Ovary (tissue), 9 donors: ENCODE measurements around the gene MAML2. TPM values are rescaled to one million over a fixed set of nuclear protein-coding genes. Genes with fewer than 3 reads are reported as not detected.

Experiments
- DNase-seq, 5 donors: peaks; one replicate each; pipeline ENCODE4 v3.0.0-alpha.2; 2019 to 2020
- H3K27ac ChIP-seq, 2 donors: fragments of 200-600 bp; one replicate each; pipeline versions ENCODE4 v1.5.1 to v1.8.0; 2019 to 2022
- H3K27me3 ChIP-seq: fragments of 200-600 bp; one replicate; pipeline ENCODE4 v1.8.0; 2022
- H3K36me3 ChIP-seq: fragments of 200-600 bp; sonication (generic); one replicate; pipeline ENCODE4 v1.5.1; 2019
- H3K4me1 ChIP-seq: one replicate; pipeline ENCODE4 v1.8.1; 2013; ENCODE audit warnings: mild to moderate bottlenecking, moderate library complexity; ENCODE audit not compliant: insufficient read depth
- H3K4me3 ChIP-seq: fragments of 200-600 bp; sonication (generic); one replicate; pipeline ENCODE4 v1.5.1; 2017
- H3K9me3 ChIP-seq, 2 donors: fragments of 200-600 bp in 1 of 2; sonication (generic) in 1 of 2; one replicate each; pipeline versions ENCODE4 v1.5.1 to v1.8.1; 2013 to 2019; ENCODE audit warnings: mild to moderate bottlenecking in 1 of 2, moderate library complexity in 1 of 2
- CTCF ChIP-seq, 3 donors: fragments of 450-650 bp in 2 of 3; fragments of 200-600 bp in 1 of 3; IDR thresholded peaks; one replicate each; pipeline versions ENCODE4 v1.5.1 to v1.8.0; 2016 to 2022; ENCODE audit warnings: antibody characterized with exemption in 3 of 3, mild to moderate bottlenecking in 1 of 3
- EP300 ChIP-seq: sonication (generic); formaldehyde crosslinking; IDR thresholded peaks from one replicate; pipeline ENCODE4 v1.6.1; 2017; ENCODE audit warnings: antibody characterized with exemption
- POLR2A ChIP-seq: fragments of 450-650 bp; IDR thresholded peaks from one replicate; pipeline ENCODE4 v1.6.1; 2017; ENCODE audit warnings: antibody characterized with exemption, mild to moderate bottlenecking, moderate library complexity
- WGBS, 3 donors: extraction: QIAGEN DNeasy Blood & Tissue Kit in 1 of 3; methylation state at CpG; one replicate each; pipeline versions ENCODE4 v1.1.5 to v1.1.7; 2013 to 2017; 5-methylcytosine and 5-hydroxymethylcytosine counted together
- intact Hi-C, 4 donors: fragments of 100-400 bp; cut with DNase I; formaldehyde crosslinking; loops; one replicate each; pipeline versions ENCODE4 v1.11.0 to v1.15.1; 2022 to 2023
- polyA plus RNA-seq, 2 donors: library from polyadenylated mRNA; stranded (reverse); fragments of 200-250 nt in 1 of 2; fragments of 350-450 nt in 1 of 2; fragmentation: Illumina TruSeq in 1 of 2; extraction: RNeasy Lipid Tissue Mini Kit (QIAGEN cat#74804) in 1 of 2; gene quantifications; one replicate each; pipeline ENCODE4 v1.2.3, GENCODE V29; 2013 to 2014
- total RNA-seq, 7 donors: library from RNA; depleted of rRNA in 2 of 7; stranded (reverse); fragments of >200 nt in 2 of 7; fragmentation: NEBNext Ultra II Directional in 3 of 7; extraction: Animal tissue kit (Norgen Biotek cat#: 25700) in 3 of 7; gene quantifications; one replicate each; pipeline versions ENCODE4 v1.1.0 to v1.2.4, GENCODE V29; 2016 to 2023
- donor health status: DM: no; HTN: no; CAD: no; lungs with moderate emphysema.
- donor health status: DM: no; HTN: no; CAD: no.
- donor health status: Bipolar disorder and iron deficiency.
- donor health status: DM: yes; HTN: yes; CAD: no.
- donor health status: DM: no; HTN: no; CAD: no.
- donor health status: DM: yes; HTN: yes; CAD: no.

MAML2 gene
- total and polyA plus RNA-seq, 9 donors = 7.3 to 17.5 (median 14.6) TPM

GRCh38 chr11:96229354-96229977, 113.5 kb downstream of the MAML2 start:
- 13 to 41% (median 22%) methylated on average over 2 of the region's 2 CpGs for WGBS, 3 donors
- H3K36me3 ChIP-seq = no peaks in the 10 kb centered on the region
- intact Hi-C loops = no loop called here
- H3K27ac ChIP-seq = peak overlapping the region in 1 of 2 donors; percentile 79
- TF ChIP-seq POLR2A = no peak
- TF ChIP-seq EP300 = no peak
- no peak for TF ChIP-seq CTCF (IDR thresholded peaks at IDR 0.05)
- peaks cover 10% of the 10 kb centered on the region for H3K4me1 ChIP-seq
- no peaks in the 10 kb centered on the region for H3K27me3 ChIP-seq
- no peak overlapping the region for H3K4me3 ChIP-seq
- H3K9me3 ChIP-seq = no peaks in the 10 kb centered on the region
- no peak for DNase-seq

DNA sequence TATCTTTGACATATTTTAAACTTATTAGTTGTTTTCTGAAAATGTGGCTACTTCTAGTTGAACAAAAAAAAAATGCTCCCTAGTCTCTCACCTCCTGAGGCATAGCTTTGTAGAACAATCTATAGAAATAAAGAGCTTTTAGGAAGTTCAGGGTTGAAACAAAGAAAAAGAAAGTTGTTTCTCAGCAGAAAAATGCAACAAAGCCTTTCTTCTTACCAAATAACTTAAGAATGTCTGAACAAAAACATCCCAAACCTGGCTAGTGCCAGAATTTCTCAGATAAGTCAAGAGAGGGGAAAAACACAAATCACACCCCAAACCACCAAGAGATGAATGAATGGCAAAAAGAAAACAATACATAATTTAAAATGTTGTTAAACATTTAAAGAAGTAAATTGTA, 114.1 kb downstream of the MAML2 start:
- H3K27ac ChIP-seq = peak overlapping the region; percentile 33 to 79
- peaks cover 10% of the 10 kb centered on the region for H3K4me1 ChIP-seq
- TF ChIP-seq EP300 (no peak), POLR2A (no peak), CTCF (IDR thresholded peaks at IDR 0.05) (no peak)
- intact Hi-C loops = no loop called here
- DNase-seq = no peak
- H3K9me3 ChIP-seq = no peaks in the 10 kb centered on the region
- H3K27me3 ChIP-seq = no peaks in the 10 kb centered on the region
- H3K4me3 ChIP-seq = no peak overlapping the region
- H3K36me3 ChIP-seq = no peaks in the 10 kb centered on the region

DNA sequence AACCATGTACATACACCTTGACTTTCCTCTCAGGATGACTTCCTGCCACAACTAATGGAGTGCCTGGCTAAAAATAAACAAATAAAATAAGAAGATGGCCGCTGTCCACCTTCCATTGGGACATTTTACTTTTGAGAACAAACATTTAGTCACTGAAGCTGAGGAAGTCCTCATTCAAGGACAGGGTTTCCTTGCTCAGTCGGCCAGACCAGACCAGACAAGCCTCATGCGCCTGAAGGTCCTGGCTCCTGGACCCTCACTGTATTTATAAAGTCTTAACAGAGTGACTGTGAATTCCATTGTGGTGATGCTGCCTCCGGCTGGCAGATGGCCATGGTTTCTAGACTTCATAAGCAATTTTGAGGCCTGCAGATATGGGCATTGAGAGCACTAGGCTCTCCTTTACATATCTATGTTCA, 114.5 kb downstream of the MAML2 start:
- TF ChIP-seq POLR2A (no peak), CTCF (IDR thresholded peaks at IDR 0.05) (no peak), EP300 (no peak)
- Histone ChIP-seq H3K36me3 (no peaks in the 10 kb centered on the region), H3K4me3 (no peak overlapping the region), H3K4me1 (peaks cover 10% of the 10 kb centered on the region), H3K9me3 (no peaks in the 10 kb centered on the region), H3K27me3 (no peaks in the 10 kb centered on the region), H3K27ac (peak overlapping the region; percentile 33 to 79)
- peak; percentile 74 to 86 (median 83) for DNase-seq
- 18 to 24% (median 20%) methylated on average over 4 of the region's 4 CpGs for WGBS, 3 donors
- intact Hi-C loops = no loop called here

DNA sequence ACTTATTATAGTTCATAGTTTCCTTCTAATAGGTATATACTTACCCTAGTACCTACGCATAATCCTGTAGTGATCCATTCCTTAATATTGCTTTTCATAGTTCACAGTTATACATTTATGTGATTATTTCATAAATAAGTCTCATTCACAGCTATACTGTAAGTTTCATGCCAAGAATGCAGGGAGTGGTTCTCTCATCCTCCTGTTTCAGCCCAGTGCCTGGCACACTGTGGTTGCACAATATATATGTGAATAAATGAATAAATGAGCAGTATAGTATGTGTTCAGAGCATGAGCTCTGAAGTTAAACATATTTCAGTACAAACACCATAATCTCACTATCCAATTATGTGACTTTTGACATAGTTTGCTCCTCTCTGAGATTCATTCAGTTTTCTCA, 115.8 kb downstream of the MAML2 start:
- no peaks in the 10 kb centered on the region for H3K9me3 ChIP-seq
- 97 to 98% (median 97%) methylated on average over 1 of the region's 1 CpG for WGBS, 3 donors
- no peaks in the 10 kb centered on the region for H3K27me3 ChIP-seq
- H3K27ac ChIP-seq = no peak overlapping the region
- no peak overlapping the region for H3K4me3 ChIP-seq
- H3K36me3 ChIP-seq = no peaks in the 10 kb centered on the region
- H3K4me1 ChIP-seq = peaks cover 10% of the 10 kb centered on the region
- intact Hi-C loops = no loop called here
- TF ChIP-seq CTCF (IDR thresholded peaks at IDR 0.05) (no peak), EP300 (no peak)
- no peak for DNase-seq
